ENCODE data around the gene SDC4. TPM values are rescaled to one million over a fixed set of nuclear protein-coding genes. Genes with fewer than 3 reads are reported as not detected.
A peak's percentile ranks its signal among the peaks of the same experiment; 100 is the strongest.

The SDC4 gene
- total RNA-seq, 1 experiment from 2014 or later: 114 TPM

DNA sequence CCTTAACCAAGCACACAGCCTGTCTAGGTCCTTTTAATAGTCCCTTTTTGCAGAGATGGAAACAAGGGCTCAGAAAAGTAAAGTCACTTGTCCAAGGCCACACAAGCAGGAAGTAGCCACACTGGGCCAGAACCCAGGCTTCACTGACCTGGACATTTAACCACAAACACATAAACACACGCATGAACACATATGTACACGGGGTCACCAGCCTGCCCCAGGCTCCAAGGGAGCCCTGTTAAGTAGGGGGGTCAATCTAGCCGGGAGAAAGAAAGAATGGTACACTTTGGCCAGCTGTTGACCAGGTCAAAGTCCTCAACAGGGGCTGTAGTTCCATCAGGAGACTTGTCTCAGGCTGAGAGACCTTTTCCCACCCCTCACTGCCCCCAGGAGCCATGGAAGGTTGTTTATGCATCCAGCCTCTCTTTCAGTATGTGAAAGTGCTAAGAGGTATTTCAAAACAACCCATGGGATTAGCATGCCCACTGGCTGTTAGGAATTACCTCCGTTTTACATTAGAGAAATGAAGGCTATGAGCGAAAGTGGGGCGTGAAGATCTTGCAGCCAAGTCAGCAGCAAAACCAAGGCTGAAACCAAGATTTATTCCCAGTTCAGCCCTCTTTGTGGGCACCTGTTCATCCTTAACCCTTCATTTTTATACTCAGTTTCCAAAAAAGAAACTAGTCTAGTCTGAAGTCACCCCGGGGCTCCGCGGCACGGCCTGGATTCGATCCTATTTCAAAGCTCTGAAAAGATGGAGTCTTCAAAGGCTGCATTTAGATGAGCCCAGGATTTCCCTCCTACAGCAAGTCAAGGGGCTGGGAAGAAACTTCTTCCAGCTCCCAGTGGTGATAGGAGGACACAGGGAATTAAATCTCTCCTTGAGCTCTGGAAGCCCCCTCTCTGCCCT lies 9.8 kb downstream of the SDC4 start:
- Histone ChIP-seq H3K36me3 (ENCODE audit: low read depth) (peaks cover 51% of the 10 kb centered on the region), H3K4me2 (peak overlapping the region; percentile 93), H3K79me2 (ENCODE audit: low read depth) (peaks cover 91% of the 10 kb centered on the region), H3K9me2 (ENCODE audit: insufficient read depth) (no peaks in the 10 kb centered on the region), H3K4me1 (replicated peaks; ENCODE audit: insufficient read depth) (peaks cover 78% of the 10 kb centered on the region), H2AFZ (no peak overlapping the region), H3K9me3 (ENCODE audit: insufficient read depth, low read depth) (no peaks in the 10 kb centered on the region), H3K4me3 (peak overlapping the region; percentile 11; the same call in 1 of the 2 replicates), H3F3A (ENCODE audit: insufficient read depth, low read depth) (peaks cover 64% of the 10 kb centered on the region), H4K20me1 (ENCODE audit: insufficient read depth) (peaks cover 11% of the 10 kb centered on the region), H3K27ac (peak overlapping the region; percentile 81), H3K27me3 (ENCODE audit: insufficient read depth, low read depth) (no peaks in the 10 kb centered on the region)
- POLR2A ChIA-PET (ENCODE audit: unreplicated experiment): interaction anchor here (0.6 to 1.4 kb wide), 4 partner anchors 10 to 69 kb away, joined by 3 to 5 read pairs (median 4); partner anchors contain the start of genes DBNDD2, SDC4 and SYS1
- intact Hi-C loops (cut with micrococcal nuclease; ENCODE audit: unreplicated experiment): no loop called here
- TF ChIP-seq EZH2 (IDR thresholded peaks at IDR 0.05; ENCODE audit: low read depth): no peak
- TF ChIP-seq, protein P1, sequence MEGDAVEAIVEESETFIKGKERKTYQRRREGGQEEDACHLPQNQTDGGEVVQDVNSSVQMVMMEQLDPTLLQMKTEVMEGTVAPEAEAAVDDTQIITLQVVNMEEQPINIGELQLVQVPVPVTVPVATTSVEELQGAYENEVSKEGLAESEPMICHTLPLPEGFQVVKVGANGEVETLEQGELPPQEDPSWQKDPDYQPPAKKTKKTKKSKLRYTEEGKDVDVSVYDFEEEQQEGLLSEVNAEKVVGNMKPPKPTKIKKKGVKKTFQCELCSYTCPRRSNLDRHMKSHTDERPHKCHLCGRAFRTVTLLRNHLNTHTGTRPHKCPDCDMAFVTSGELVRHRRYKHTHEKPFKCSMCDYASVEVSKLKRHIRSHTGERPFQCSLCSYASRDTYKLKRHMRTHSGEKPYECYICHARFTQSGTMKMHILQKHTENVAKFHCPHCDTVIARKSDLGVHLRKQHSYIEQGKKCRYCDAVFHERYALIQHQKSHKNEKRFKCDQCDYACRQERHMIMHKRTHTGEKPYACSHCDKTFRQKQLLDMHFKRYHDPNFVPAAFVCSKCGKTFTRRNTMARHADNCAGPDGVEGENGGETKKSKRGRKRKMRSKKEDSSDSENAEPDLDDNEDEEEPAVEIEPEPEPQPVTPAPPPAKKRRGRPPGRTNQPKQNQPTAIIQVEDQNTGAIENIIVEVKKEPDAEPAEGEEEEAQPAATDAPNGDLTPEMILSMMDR (conservative IDR thresholded peaks at IDR 0.05): no peak
- CTCF ChIA-PET: interaction anchor here (0.6 kb wide), 1 partner anchor 24 kb away, joined by 5 read pairs; the partner anchor contains the start of gene SYS1
- DNase-seq: no peak
- TSS peak; percentile 15 for BruUV-seq (replicated peaks)

- no peak for TF ChIP-seq EZH2 (IDR thresholded peaks at IDR 0.05; ENCODE audit: low read depth)
- TF ChIP-seq, protein P1 (conservative IDR thresholded peaks at IDR 0.05): no peak
- intact Hi-C loops (cut with micrococcal nuclease; ENCODE audit: unreplicated experiment): loop anchor here (1.0 to 2.0 kb wide), 2 partner anchors 8 to 25 kb away; partner anchors contain the start of gene SYS1
- H3K36me3 ChIP-seq (ENCODE audit: low read depth): peaks cover 57% of the 10 kb centered on the region
- peak overlapping the region; percentile 93 for H3K4me2 ChIP-seq
- H3F3A ChIP-seq (ENCODE audit: insufficient read depth, low read depth): peaks cover 59% of the 10 kb centered on the region
- H2AFZ ChIP-seq: no peak overlapping the region
- H3K9me2 ChIP-seq (ENCODE audit: insufficient read depth): no peaks in the 10 kb centered on the region
- peaks cover 70% of the 10 kb centered on the region for H3K4me1 ChIP-seq (replicated peaks; ENCODE audit: insufficient read depth)
- peak overlapping the region; percentile 11; the same call in 1 of the 2 replicates for H3K4me3 ChIP-seq
- DNase-seq: peak; percentile 77 to 84
- CTCF ChIA-PET: interaction anchor here (0.5 to 0.8 kb wide), 2 partner anchors 15 to 92 kb away, joined by 5 to 9 read pairs; no protein-coding TSS in a partner anchor
- BruUV-seq (replicated peaks): no TSS peak
- H3K27me3 ChIP-seq (ENCODE audit: insufficient read depth, low read depth): no peaks in the 10 kb centered on the region
- H3K9me3 ChIP-seq (ENCODE audit: insufficient read depth, low read depth): no peaks in the 10 kb centered on the region
- peak overlapping the region; percentile 81 for H3K27ac ChIP-seq
- H4K20me1 ChIP-seq (ENCODE audit: insufficient read depth): peaks cover 11% of the 10 kb centered on the region
- H3K79me2 ChIP-seq (ENCODE audit: low read depth): peaks cover 83% of the 10 kb centered on the region
- POLR2A ChIA-PET (ENCODE audit: unreplicated experiment): interaction anchor here (0.6 to 1.4 kb wide), 7 partner anchors 10 to 461 kb away, joined by 3 to 9 read pairs (median 4); partner anchors contain the start of genes DBNDD2, SDC4 and SYS1
Measured at GRCh38 chr20:45337367-45338120, 10.7 kb downstream of the SDC4 start.

All from PC-9 (cell line).